Measurements from ENCODE around the gene ATP6V0C. TPM values are rescaled to one million over a fixed set of nuclear protein-coding genes. Genes with fewer than 3 reads are reported as not detected.
"Not testable (repeated sequence)": the region's sequence is repeated elsewhere in the genome, so short reads cannot be mapped to it uniquely, and the experiment has no call there.

The ATP6V0C gene
- total RNA-seq, 1 experiment from 2014 or later = 249 TPM

DNA sequence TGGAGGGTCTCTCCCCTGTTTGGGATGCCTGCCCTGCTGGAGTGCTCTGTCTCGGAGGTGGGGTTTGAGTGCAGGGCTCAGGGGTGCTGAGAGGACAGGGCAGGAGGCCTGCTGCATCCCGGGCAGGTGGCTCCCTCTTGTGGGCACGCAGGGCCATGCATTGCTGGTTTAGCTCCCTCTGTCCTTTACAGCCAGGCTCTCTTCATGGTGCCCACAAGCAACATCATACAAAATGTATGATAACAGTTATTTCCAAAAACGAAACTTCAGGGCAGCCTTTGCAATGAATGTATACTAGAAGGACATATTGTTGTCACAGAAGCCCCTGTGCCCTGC lies 47.0 kb downstream of the ATP6V0C start:
- DNase-seq = peak in 1 of 2 experiments; percentile 76
- H3K9me2 ChIP-seq (ENCODE audit: insufficient read depth); H3K27me3 ChIP-seq (ENCODE audit: insufficient read depth, low read depth); H3K36me3 ChIP-seq (ENCODE audit: low read depth); H3F3A ChIP-seq (ENCODE audit: insufficient read depth, low read depth); H3K4me1 ChIP-seq (replicated peaks; ENCODE audit: insufficient read depth); H3K4me3 ChIP-seq; CTCF ChIA-PET; H3K27ac ChIP-seq; H3K9me3 ChIP-seq (ENCODE audit: insufficient read depth, low read depth); H3K79me2 ChIP-seq (ENCODE audit: low read depth); H4K20me1 ChIP-seq (ENCODE audit: insufficient read depth); H3K4me2 ChIP-seq; H2AFZ ChIP-seq; intact Hi-C loops (cut with micrococcal nuclease; ENCODE audit: unreplicated experiment); BruUV-seq (replicated peaks); POLR2A ChIA-PET (ENCODE audit: unreplicated experiment): not testable (repeated sequence)
- TF ChIP-seq, protein P1, sequence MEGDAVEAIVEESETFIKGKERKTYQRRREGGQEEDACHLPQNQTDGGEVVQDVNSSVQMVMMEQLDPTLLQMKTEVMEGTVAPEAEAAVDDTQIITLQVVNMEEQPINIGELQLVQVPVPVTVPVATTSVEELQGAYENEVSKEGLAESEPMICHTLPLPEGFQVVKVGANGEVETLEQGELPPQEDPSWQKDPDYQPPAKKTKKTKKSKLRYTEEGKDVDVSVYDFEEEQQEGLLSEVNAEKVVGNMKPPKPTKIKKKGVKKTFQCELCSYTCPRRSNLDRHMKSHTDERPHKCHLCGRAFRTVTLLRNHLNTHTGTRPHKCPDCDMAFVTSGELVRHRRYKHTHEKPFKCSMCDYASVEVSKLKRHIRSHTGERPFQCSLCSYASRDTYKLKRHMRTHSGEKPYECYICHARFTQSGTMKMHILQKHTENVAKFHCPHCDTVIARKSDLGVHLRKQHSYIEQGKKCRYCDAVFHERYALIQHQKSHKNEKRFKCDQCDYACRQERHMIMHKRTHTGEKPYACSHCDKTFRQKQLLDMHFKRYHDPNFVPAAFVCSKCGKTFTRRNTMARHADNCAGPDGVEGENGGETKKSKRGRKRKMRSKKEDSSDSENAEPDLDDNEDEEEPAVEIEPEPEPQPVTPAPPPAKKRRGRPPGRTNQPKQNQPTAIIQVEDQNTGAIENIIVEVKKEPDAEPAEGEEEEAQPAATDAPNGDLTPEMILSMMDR (conservative IDR thresholded peaks at IDR 0.05) = peak; percentile 59

DNA sequence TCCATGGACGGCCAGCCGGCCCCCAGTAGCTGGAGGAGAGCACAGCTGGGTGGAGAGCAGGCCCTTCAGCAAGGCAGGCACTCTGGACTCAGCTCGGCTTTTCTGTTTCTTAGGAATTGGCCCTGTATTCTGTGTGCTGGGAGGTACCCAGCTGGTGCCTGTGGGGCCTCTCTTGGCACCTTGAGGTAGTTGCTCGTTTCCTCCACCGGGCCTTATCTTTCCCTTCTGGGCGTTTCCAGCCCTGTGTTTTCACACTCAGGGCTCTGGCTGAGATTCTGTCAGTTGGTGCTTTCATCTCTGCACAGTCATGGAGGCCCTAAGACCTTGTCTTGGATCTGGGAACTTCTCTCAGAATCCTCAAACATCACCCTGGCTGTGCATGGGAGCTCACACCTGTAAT lies 53.8 kb downstream of the ATP6V0C start:
- POLR2A ChIA-PET (ENCODE audit: unreplicated experiment); H3K27me3 ChIP-seq (ENCODE audit: insufficient read depth, low read depth); H3F3A ChIP-seq (ENCODE audit: insufficient read depth, low read depth); intact Hi-C loops (cut with micrococcal nuclease; ENCODE audit: unreplicated experiment); H3K36me3 ChIP-seq (ENCODE audit: low read depth); BruUV-seq (replicated peaks); H3K4me2 ChIP-seq; H4K20me1 ChIP-seq (ENCODE audit: insufficient read depth); H3K9me2 ChIP-seq (ENCODE audit: insufficient read depth); H3K79me2 ChIP-seq (ENCODE audit: low read depth); H3K4me1 ChIP-seq (replicated peaks; ENCODE audit: insufficient read depth); CTCF ChIA-PET; DNase-seq; H2AFZ ChIP-seq; H3K27ac ChIP-seq; H3K4me3 ChIP-seq; H3K9me3 ChIP-seq (ENCODE audit: insufficient read depth, low read depth): not testable (repeated sequence)

DNA sequence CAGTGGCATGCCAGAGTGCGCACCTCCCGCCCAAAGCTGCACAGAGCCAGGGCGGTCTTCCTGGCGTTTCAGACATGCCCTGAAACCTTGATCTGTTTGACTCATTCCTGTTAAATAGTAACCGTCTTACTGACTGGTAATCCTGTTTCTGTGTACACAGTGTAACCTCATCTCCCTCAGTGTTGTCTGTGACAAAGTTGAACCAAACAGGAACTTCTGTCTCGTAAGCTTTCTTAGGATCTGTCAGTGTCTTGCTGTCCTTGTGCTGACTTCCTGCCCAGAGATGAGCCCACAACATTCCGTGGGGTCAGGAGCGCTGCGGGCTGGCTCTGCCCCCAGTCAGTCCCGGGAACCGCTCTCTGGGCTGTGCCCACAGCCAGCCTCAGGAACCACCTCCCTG lies 54.8 kb downstream of the ATP6V0C start:
- H3K4me2 ChIP-seq; DNase-seq; H2AFZ ChIP-seq; CTCF ChIA-PET; BruUV-seq (replicated peaks); H3K36me3 ChIP-seq (ENCODE audit: low read depth); POLR2A ChIA-PET (ENCODE audit: unreplicated experiment); H3K79me2 ChIP-seq (ENCODE audit: low read depth); H3F3A ChIP-seq (ENCODE audit: insufficient read depth, low read depth); H3K4me1 ChIP-seq (replicated peaks; ENCODE audit: insufficient read depth); intact Hi-C loops (cut with micrococcal nuclease; ENCODE audit: unreplicated experiment); H3K27ac ChIP-seq; H3K27me3 ChIP-seq (ENCODE audit: insufficient read depth, low read depth); H3K4me3 ChIP-seq; H3K9me2 ChIP-seq (ENCODE audit: insufficient read depth); H3K9me3 ChIP-seq (ENCODE audit: insufficient read depth, low read depth); H4K20me1 ChIP-seq (ENCODE audit: insufficient read depth): not testable (repeated sequence)

Small RNAs within 50 kb of the gene (microRNA-seq; reads per million reads assigned to microRNA genes)
- gene MIR3178 (ENCODE audit: borderline number of aligned reads, borderline replicate concordance) (not detected), gene MIR6768 (ENCODE audit: borderline number of aligned reads, borderline replicate concordance) (2.7 reads per million)

Other genes starting within 250 kb of the ATP6V0C start
- 229 and 250 TPM in 2 replicates for gene RNPS1, start 245.8 kb upstream of the ATP6V0C start, total RNA-seq (2021)
- gene ABCA3, start 173.2 kb upstream of the ATP6V0C start, total RNA-seq (2021) = 6.2 and 8.0 TPM in 2 replicates
- 53.4 and 69.0 TPM in 2 replicates for gene CCNF, start 84.5 kb upstream of the ATP6V0C start, total RNA-seq (2021)
- gene TEDC2, start 53.8 kb upstream of the ATP6V0C start, total RNA-seq (2021) = 26.3 and 28.0 TPM in 2 replicates
- 0.87 and 0.90 TPM in 2 replicates for gene NTN3, start 42.7 kb upstream of the ATP6V0C start, total RNA-seq (2021)
- gene TBC1D24, start 38.8 kb upstream of the ATP6V0C start, total RNA-seq (2021) = 30.0 and 34.2 TPM in 2 replicates
- gene AMDHD2, start 6.4 kb downstream of the ATP6V0C start, total RNA-seq (2021) = 47.9 and 61.5 TPM in 2 replicates
- gene CEMP1, start 17.5 kb downstream of the ATP6V0C start, total RNA-seq (2021) = 0.43 and 0.94 TPM in 2 replicates
- gene PDPK1, start 24.1 kb downstream of the ATP6V0C start, total RNA-seq (2021) = 43.2 and 46.8 TPM in 2 replicates
- gene KCTD5, start 168.6 kb downstream of the ATP6V0C start, total RNA-seq (2021) = 60.4 and 66.5 TPM in 2 replicates
- gene PRSS27, start 206.3 kb downstream of the ATP6V0C start, total RNA-seq (2021) = 14.8 and 21.2 TPM in 2 replicates
- gene SRRM2, start 238.7 kb downstream of the ATP6V0C start, total RNA-seq (2021) = 679 and 746 TPM in 2 replicates

All from PC-9 (cell line).